Astrocyte of the hippocampus (primary cell): ENCODE results near the gene GOLGA8J.
"Not testable (repeated sequence)": the region's sequence is repeated elsewhere in the genome, so short reads cannot be mapped to it uniquely, and the experiment has no call there.

Experiments
- DNase-seq: peaks from one replicate; pipeline ENCODE4 v3.0.0; 2011; ENCODE audit warnings: low read depth, low spot score

The GOLGA8J gene

GRCh38 chr15:30082655-30083054 lies at the start of gene GOLGA8J:
GOLGA8J (plus strand) TSS chr15:30082955; CDS start chr15:30083053, 98 bp downstream.
- DNase-seq = not testable (repeated sequence)

GRCh38 chr15:30033211-30033610 lies 49.5 kb upstream of the GOLGA8J start:
- no peak for DNase-seq

GRCh38 chr15:30033763-30034162 lies 49.0 kb upstream of the GOLGA8J start:
- no peak for DNase-seq

- DNase-seq = no peak
These were observed 46.6 kb upstream of the GOLGA8J start for GRCh38 chr15:30036036-30036703.

GRCh38 chr15:30038667-30039523 lies 43.9 kb upstream of the GOLGA8J start:
- peak; percentile 26 for DNase-seq

GRCh38 chr15:30041868-30042267 lies 40.9 kb upstream of the GOLGA8J start:
- no peak for DNase-seq

- peak; percentile 76 for DNase-seq
These were observed 40.2 kb upstream of the GOLGA8J start for GRCh38 chr15:30042556-30042955.

- peak; percentile 56 for DNase-seq
These were observed 39.5 kb upstream of the GOLGA8J start for GRCh38 chr15:30043211-30043655.

GRCh38 chr15:30044377-30044776 lies 38.4 kb upstream of the GOLGA8J start:
- no peak for DNase-seq

GRCh38 chr15:30044826-30045225 lies 37.9 kb upstream of the GOLGA8J start:
- not testable (repeated sequence) for DNase-seq

GRCh38 chr15:30045248-30046041 lies 37.3 kb upstream of the GOLGA8J start:
- DNase-seq = not testable (repeated sequence)

- DNase-seq = no peak
These were observed 36.3 kb upstream of the GOLGA8J start for GRCh38 chr15:30046430-30046829.

GRCh38 chr15:30055604-30056003 lies 27.2 kb upstream of the GOLGA8J start:
- DNase-seq = no peak

- no peak for DNase-seq
These were observed 26.6 kb upstream of the GOLGA8J start for GRCh38 chr15:30056166-30056565.

GRCh38 chr15:30059771-30060170 lies 23.0 kb upstream of the GOLGA8J start:
- DNase-seq = no peak

GRCh38 chr15:30062881-30063280 lies 19.9 kb upstream of the GOLGA8J start:
- peak; percentile 52 for DNase-seq

GRCh38 chr15:30063835-30064546 lies 18.8 kb upstream of the GOLGA8J start:
- DNase-seq = no peak

- peak; percentile 93 for DNase-seq
These were observed 17.5 kb upstream of the GOLGA8J start for GRCh38 chr15:30065025-30065801.

GRCh38 chr15:30068326-30068725 lies 14.4 kb upstream of the GOLGA8J start:
- DNase-seq = no peak

GRCh38 chr15:30072630-30073029 lies 10.1 kb upstream of the GOLGA8J start:
- DNase-seq = no peak

GRCh38 chr15:30073915-30074314 lies 8.8 kb upstream of the GOLGA8J start:
- DNase-seq = no peak
